GM19193 (cell line): ENCODE data around the gene EPN3.

Experiments
- POLR2A ChIP-seq: IDR thresholded peaks from 4 replicates; pipeline ENCODE4 v1.6.1; 2011; ENCODE audit not compliant: insufficient read depth, insufficient read length; ENCODE audit errors: extremely low read depth

EPN3 gene

GRCh38 chr17:50521514-50521913 lies 11.0 kb upstream of the EPN3 start:
- no peak for TF ChIP-seq POLR2A

- TF ChIP-seq POLR2A, result no peak
Measured at GRCh38 chr17:50522766-50523165, 9.8 kb upstream of the EPN3 start.

DNA sequence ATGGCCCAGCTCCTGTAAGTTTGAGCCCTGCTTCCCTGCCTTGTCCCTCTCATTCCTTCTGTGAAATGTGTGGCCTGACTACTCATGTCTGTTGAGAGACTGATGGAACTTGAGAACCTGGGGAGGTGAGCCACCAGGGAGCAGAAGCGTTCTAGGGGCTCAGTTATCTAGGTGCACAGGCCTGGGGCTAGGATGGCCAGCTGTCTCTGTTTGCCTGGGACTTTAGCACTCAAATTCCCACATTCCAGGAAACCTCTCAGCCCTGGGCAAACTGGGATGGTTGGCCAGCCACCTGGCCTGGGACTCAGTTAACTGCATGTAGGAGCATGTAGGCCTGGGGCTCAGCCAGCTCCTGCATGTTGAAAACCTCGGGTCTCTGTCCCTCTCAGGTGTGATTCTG lies 9.3 kb upstream of the EPN3 start:
- no peak for TF ChIP-seq POLR2A

GRCh38 chr17:50524838-50525237 lies 7.7 kb upstream of the EPN3 start:
- TF ChIP-seq POLR2A, result no peak

GRCh38 chr17:50527155-50527762 lies 5.3 kb upstream of the EPN3 start:
- TF ChIP-seq POLR2A, result no peak

DNA sequence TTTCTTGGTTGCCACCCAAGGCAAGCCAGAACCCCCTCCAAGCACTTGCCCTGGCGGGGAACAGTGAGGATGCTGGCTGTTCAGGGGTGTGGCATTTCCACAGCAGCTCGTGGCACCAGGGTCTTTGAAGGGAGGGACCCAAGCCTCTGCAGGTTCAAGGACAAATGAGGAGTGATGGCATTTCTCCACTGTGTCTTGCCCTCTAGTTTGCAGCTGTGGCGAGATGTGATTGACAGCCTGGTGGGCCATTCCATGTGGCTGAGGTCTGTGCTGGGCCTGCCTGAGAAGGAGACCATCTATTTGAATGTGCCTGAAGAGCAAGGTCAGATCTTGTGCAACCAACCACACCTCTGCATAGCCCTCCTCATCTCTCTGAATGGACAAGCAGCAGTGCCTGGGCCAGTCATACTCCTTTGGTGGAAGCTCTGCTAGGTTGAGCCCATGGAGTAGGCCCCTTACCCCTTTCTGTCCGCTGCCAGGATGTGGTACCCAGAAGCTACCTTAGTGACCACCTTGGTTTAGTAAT lies 4.5 kb upstream of the EPN3 start:
- TF ChIP-seq POLR2A, result no peak

DNA sequence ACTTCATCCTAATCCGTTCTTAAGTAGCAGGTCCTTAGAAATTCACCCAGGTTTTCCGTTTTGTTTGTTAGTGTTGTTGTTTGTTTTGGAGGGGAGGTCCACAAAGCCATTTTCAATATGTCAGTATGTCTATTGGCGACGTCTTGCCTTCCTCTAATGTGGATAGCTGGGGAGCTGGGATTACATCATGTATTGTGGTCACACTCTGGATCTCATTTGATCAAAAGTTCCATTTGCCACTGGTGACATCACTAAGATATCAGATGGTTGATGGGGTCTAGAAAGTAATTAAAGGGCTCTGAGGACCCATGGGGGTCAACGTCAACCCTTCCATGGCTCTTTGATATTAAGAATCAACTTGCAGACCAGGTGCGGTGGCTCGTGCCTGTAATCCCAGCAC lies 2.7 kb upstream of the EPN3 start:
- TF ChIP-seq POLR2A, result no peak

GRCh38 chr17:50531428-50532025 lies 1.0 kb upstream of the EPN3 start:
- TF ChIP-seq POLR2A, result no peak

- no peak for TF ChIP-seq POLR2A
Measured at GRCh38 chr17:50533185-50533584, 650 bp downstream of the EPN3 start.

GRCh38 chr17:50533720-50534148 lies 1.2 kb downstream of the EPN3 start:
- TF ChIP-seq POLR2A, result no peak

DNA sequence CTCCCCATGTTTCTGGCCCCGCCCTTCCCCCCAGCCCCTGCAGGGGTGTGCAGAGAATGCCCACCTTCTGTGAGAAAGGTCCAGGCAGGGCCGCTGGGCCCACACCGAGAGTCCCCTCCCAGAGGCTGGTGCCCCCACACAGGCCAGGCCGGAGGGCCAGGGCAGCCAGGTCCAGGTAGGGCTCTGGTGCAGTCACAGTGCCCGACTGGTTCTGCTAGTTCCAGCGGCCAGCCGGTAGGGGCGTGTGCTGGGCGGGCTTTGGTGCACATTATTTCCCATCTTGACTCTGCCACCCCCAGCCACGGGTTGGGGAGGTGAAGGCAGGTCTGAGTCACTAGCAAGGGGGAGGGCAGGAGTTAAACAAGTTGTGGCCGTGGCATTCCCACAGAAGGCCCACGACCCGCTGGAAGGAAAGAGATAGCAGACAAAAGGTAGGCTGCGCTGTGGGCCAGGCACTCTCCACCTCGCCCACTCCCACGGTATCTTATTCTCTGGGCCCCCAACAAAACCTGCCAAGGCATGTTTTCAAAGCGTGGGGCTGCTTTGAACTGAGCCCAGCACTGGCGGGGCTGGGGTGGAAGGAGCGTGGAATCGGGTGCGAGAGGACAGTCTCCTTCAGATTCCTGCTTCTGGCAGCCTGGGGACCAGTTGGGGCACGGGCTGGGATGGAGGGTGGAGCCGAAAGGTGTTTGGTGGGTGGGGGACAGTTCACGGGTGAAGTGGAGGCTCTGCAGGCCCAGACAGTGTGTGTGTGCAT lies 1.9 kb downstream of the EPN3 start:
- TF ChIP-seq POLR2A, result no peak

GRCh38 chr17:50534979-50535326 lies 2.4 kb downstream of the EPN3 start:
- TF ChIP-seq POLR2A, result no peak

DNA sequence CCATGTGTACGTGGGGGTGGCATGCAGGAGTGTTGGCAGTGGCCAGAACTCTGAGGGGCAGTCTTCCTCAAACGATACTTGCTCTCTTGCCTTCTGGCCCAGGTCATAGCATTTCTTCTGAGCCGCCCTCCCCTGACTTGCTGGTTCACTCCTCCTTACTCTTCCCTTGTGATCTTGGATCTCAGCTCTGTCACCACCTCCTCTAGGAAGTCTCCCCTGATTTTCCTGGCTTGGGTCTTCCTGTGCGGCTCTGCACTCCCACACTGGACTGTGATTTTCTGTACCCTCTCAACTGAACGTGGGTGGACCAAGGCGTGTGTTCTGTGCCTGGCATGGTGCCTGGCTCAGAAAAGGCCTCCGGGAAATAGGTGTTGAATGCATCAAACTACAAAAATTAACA lies 2.9 kb downstream of the EPN3 start:
- TF ChIP-seq POLR2A, result no peak

GRCh38 chr17:50536683-50537646 lies 4.4 kb downstream of the EPN3 start:
- no peak for TF ChIP-seq POLR2A
